ENCODE data around the gene STK32B.

The STK32B gene

GRCh38 chr4:5479518-5480060 lies 428.3 kb downstream of the STK32B start:
- no peak overlapping the region for H3K4me3 Mint-ChIP-seq
- H3K27ac Mint-ChIP-seq = no peak overlapping the region
- DNase-seq (no peak), ATAC-seq (replicated peaks) (no peak)
- no peaks in the 10 kb centered on the region for H3K27me3 Mint-ChIP-seq
- peaks cover 3 to 10% of the 10 kb centered on the region in 2 donors for H3K9me3 Mint-ChIP-seq
- no peaks in the 10 kb centered on the region for H3K36me3 Mint-ChIP-seq
- no peaks in the 10 kb centered on the region for H3K4me1 Mint-ChIP-seq

- Mint-ChIP-seq H3K4me1 (no peaks in the 10 kb centered on the region), H3K27ac (no peak overlapping the region), H3K36me3 (peaks cover 0 to 5% of the 10 kb centered on the region in 2 donors), H3K27me3 (no peaks in the 10 kb centered on the region), H3K9me3 (peaks cover 15 to 16% of the 10 kb centered on the region in 2 donors), H3K4me3 (no peak overlapping the region)
- DNase-seq (no peak), ATAC-seq (replicated peaks) (no peak)
Observed at GRCh38 chr4:5488413-5488812, 437.1 kb downstream of the STK32B start.

- Mint-ChIP-seq H3K4me3 (no peak overlapping the region), H3K36me3 (peaks cover 0 to 5% of the 10 kb centered on the region in 2 donors), H3K4me1 (no peaks in the 10 kb centered on the region), H3K9me3 (peaks cover 14 to 17% of the 10 kb centered on the region in 2 donors), H3K27ac (no peak overlapping the region), H3K27me3 (no peaks in the 10 kb centered on the region)
- ATAC-seq (replicated peaks) (no peak), DNase-seq (no peak)
Observed at GRCh38 chr4:5489260-5489659, 438.0 kb downstream of the STK32B start.

GRCh38 chr4:5497489-5497888 lies 446.2 kb downstream of the STK32B start:
- Mint-ChIP-seq H3K9me3 (peaks cover 4 to 7% of the 10 kb centered on the region in 2 donors), H3K4me3 (no peak overlapping the region), H3K27me3 (no peaks in the 10 kb centered on the region)

GRCh38 chr4:5500165-5500564 lies 448.9 kb downstream of the STK32B start:
- Mint-ChIP-seq H3K27ac (no peak overlapping the region), H3K4me1 (no peaks in the 10 kb centered on the region), H3K27me3 (no peaks in the 10 kb centered on the region), H3K36me3 (no peaks in the 10 kb centered on the region), H3K9me3 (peaks cover 2 to 3% of the 10 kb centered on the region in 2 donors), H3K4me3 (no peak overlapping the region)
- ATAC-seq (replicated peaks) = no peak
- no peak for DNase-seq

More at GRCh38 chr4:5497489-5497888, 446.2 kb downstream of the STK32B start:
- H3K27ac Mint-ChIP-seq = no peak overlapping the region
- no peaks in the 10 kb centered on the region for H3K4me1 Mint-ChIP-seq
- H3K36me3 Mint-ChIP-seq = no peaks in the 10 kb centered on the region
- ATAC-seq (replicated peaks) = no peak
- DNase-seq = no peak

GRCh38 chr4:5503336-5503936 lies 452.2 kb downstream of the STK32B start:
- H3K9me3 Mint-ChIP-seq = peaks cover 0 to 2% of the 10 kb centered on the region in 2 donors
- ATAC-seq (replicated peaks) (no peak), DNase-seq (no peak)
- no peak overlapping the region for H3K4me3 Mint-ChIP-seq
- no peaks in the 10 kb centered on the region for H3K27me3 Mint-ChIP-seq
- H3K27ac Mint-ChIP-seq = no peak overlapping the region
- no peaks in the 10 kb centered on the region for H3K36me3 Mint-ChIP-seq
- H3K4me1 Mint-ChIP-seq = no peaks in the 10 kb centered on the region

GRCh38 chr4:5504486-5504885 lies 453.2 kb downstream of the STK32B start:
- Mint-ChIP-seq H3K4me1 (no peaks in the 10 kb centered on the region), H3K27ac (no peak overlapping the region), H3K36me3 (no peaks in the 10 kb centered on the region), H3K4me3 (no peak overlapping the region), H3K9me3 (peaks cover 0 to 2% of the 10 kb centered on the region in 2 donors), H3K27me3 (no peaks in the 10 kb centered on the region)
- ATAC-seq (replicated peaks) (no peak), DNase-seq (no peak)

GRCh38 chr4:5510504-5510903 lies 459.2 kb downstream of the STK32B start:
- H3K36me3 Mint-ChIP-seq = peaks cover 0 to 3% of the 10 kb centered on the region in 2 donors
- no peak overlapping the region for H3K27ac Mint-ChIP-seq
- no peak overlapping the region for H3K4me3 Mint-ChIP-seq
- no peaks in the 10 kb centered on the region for H3K27me3 Mint-ChIP-seq
- DNase-seq (no peak), ATAC-seq (replicated peaks) (no peak)
- no peaks in the 10 kb centered on the region for H3K4me1 Mint-ChIP-seq
- H3K9me3 Mint-ChIP-seq = peaks cover 3 to 6% of the 10 kb centered on the region in 2 donors

GRCh38 chr4:5511791-5512190 lies 460.5 kb downstream of the STK32B start:
- no peak for ATAC-seq (replicated peaks)
- H3K27ac Mint-ChIP-seq = no peak overlapping the region
- H3K4me3 Mint-ChIP-seq = no peak overlapping the region
- H3K4me1 Mint-ChIP-seq = no peaks in the 10 kb centered on the region
- peaks cover 3 to 6% of the 10 kb centered on the region in 2 donors for H3K9me3 Mint-ChIP-seq
- no peaks in the 10 kb centered on the region for H3K27me3 Mint-ChIP-seq
- H3K36me3 Mint-ChIP-seq = peaks cover 0 to 3% of the 10 kb centered on the region in 2 donors
- no peak for DNase-seq

- DNase-seq (no peak), ATAC-seq (replicated peaks) (no peak)
- Mint-ChIP-seq H3K36me3 (peaks cover 0 to 5% of the 10 kb centered on the region in 2 donors), H3K27ac (no peak overlapping the region), H3K9me3 (peaks cover 6 to 10% of the 10 kb centered on the region in 2 donors), H3K4me1 (no peaks in the 10 kb centered on the region), H3K4me3 (no peak overlapping the region), H3K27me3 (peaks cover 0 to 6% of the 10 kb centered on the region in 2 donors)
Observed at GRCh38 chr4:5515646-5516045, 464.4 kb downstream of the STK32B start.

- H3K27me3 Mint-ChIP-seq = peaks cover 0 to 6% of the 10 kb centered on the region in 2 donors
- peaks cover 6 to 10% of the 10 kb centered on the region in 2 donors for H3K9me3 Mint-ChIP-seq
- no peak for DNase-seq
- no peak overlapping the region for H3K4me3 Mint-ChIP-seq
- ATAC-seq (replicated peaks) = no peak
- no peak overlapping the region for H3K27ac Mint-ChIP-seq
- no peaks in the 10 kb centered on the region for H3K4me1 Mint-ChIP-seq
- H3K36me3 Mint-ChIP-seq = peaks cover 0 to 5% of the 10 kb centered on the region in 2 donors
Observed at GRCh38 chr4:5517372-5517771, 466.1 kb downstream of the STK32B start.

GRCh38 chr4:5524446-5525299 lies 473.4 kb downstream of the STK32B start:
- Mint-ChIP-seq H3K4me3 (no peak overlapping the region), H3K9me3 (peaks cover under 1 to 2% of the 10 kb centered on the region in 2 donors), H3K36me3 (no peaks in the 10 kb centered on the region), H3K27ac (no peak overlapping the region), H3K4me1 (no peaks in the 10 kb centered on the region), H3K27me3 (no peaks in the 10 kb centered on the region)
- DNase-seq (no peak), ATAC-seq (replicated peaks) (no peak)

GRCh38 chr4:5526080-5526846 lies 475.0 kb downstream of the STK32B start:
- Mint-ChIP-seq H3K27me3 (no peaks in the 10 kb centered on the region), H3K36me3 (no peaks in the 10 kb centered on the region), H3K4me3 (no peak overlapping the region), H3K4me1 (no peaks in the 10 kb centered on the region), H3K9me3 (no peaks in the 10 kb centered on the region), H3K27ac (no peak overlapping the region)
- DNase-seq = no peak
- ATAC-seq (replicated peaks) = no peak

GRCh38 chr4:5527211-5527610 lies 475.9 kb downstream of the STK32B start:
- no peaks in the 10 kb centered on the region for H3K27me3 Mint-ChIP-seq
- H3K4me3 Mint-ChIP-seq = no peak overlapping the region
- DNase-seq (no peak), ATAC-seq (replicated peaks) (no peak)
- no peaks in the 10 kb centered on the region for H3K36me3 Mint-ChIP-seq
- no peak overlapping the region for H3K27ac Mint-ChIP-seq
- no peaks in the 10 kb centered on the region for H3K4me1 Mint-ChIP-seq
- H3K9me3 Mint-ChIP-seq = no peaks in the 10 kb centered on the region

All from stimulated activated naive B cell treated with anti-CD40 and anti-IgM and Interleukin-4, amounts not matched to agents 10 μg/mL and 1 μg/mL and 100 μg/mL, for 72 hours (primary cell).